ENCODE measurements around the gene ETV4.

GRCh38 chr17:43534909-43535308, 11.2 kb downstream of the ETV4 start:
- TF ChIP-seq CTCF (IDR thresholded peaks at IDR 0.05): no peak
- no peak for TF ChIP-seq POLR2A (IDR thresholded peaks at IDR 0.05)

All from testis (tissue), 2 donors.